Thyroid gland (tissue), 4 donors: ENCODE measurements around the gene NR1H4.

Experiments used
- POLR2A ChIP-seq, 2 donors: fragments of 450-650 bp; IDR thresholded peaks; one replicate each; pipeline ENCODE4 v1.6.1; 2017; ENCODE audit warnings: antibody characterized with exemption in 2 of 2, mild to moderate bottlenecking in 2 of 2, moderate library complexity in 1 of 2
- TF ChIP-seq, protein P1 (sequence below), 6 experiments: fragments of 200-600 bp in 3 of 6; fragments of 450-650 bp in 3 of 6; sonication (generic) in 3 of 6; IDR thresholded peaks; one replicate each; pipeline ENCODE4 v1.5.1; 2016 to 2019; ENCODE audit warnings: antibody characterized with exemption in 6 of 6, mild to moderate bottlenecking in 2 of 6, inconsistent platforms in 1 of 6, moderate library complexity in 1 of 6

DNA sequence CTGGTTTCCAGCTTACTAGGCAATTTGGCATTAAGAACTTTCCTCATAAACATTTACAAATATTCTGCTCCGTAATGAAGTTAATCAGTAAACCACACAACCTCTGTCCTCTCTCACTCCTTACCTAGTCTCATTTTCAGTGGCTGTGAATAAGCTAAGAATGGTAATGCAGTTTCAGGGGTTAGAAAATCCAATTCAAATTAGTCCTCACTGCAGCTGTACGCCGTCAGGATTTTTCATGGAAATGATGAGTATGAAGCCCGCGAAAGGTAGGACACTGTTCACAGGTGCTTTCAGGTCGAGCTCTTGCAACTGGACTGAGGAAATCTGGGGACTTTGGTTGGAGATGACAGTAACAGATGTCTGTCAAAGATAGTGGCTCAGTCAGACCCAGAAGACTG lies 29.6 kb downstream of the NR1H4 start:
- TF ChIP-seq, protein P1, sequence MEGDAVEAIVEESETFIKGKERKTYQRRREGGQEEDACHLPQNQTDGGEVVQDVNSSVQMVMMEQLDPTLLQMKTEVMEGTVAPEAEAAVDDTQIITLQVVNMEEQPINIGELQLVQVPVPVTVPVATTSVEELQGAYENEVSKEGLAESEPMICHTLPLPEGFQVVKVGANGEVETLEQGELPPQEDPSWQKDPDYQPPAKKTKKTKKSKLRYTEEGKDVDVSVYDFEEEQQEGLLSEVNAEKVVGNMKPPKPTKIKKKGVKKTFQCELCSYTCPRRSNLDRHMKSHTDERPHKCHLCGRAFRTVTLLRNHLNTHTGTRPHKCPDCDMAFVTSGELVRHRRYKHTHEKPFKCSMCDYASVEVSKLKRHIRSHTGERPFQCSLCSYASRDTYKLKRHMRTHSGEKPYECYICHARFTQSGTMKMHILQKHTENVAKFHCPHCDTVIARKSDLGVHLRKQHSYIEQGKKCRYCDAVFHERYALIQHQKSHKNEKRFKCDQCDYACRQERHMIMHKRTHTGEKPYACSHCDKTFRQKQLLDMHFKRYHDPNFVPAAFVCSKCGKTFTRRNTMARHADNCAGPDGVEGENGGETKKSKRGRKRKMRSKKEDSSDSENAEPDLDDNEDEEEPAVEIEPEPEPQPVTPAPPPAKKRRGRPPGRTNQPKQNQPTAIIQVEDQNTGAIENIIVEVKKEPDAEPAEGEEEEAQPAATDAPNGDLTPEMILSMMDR (IDR thresholded peaks at IDR 0.05): no peak
- no peak for TF ChIP-seq POLR2A (IDR thresholded peaks at IDR 0.05)
